ENCODE measurements around the gene JDP2. TPM values are rescaled to one million over a fixed set of nuclear protein-coding genes. Genes with fewer than 3 reads are reported as not detected.

JDP2 gene
- total and polyA plus RNA-seq, 4 donors = 20.9 to 50.2 (median 44.0) TPM

DNA sequence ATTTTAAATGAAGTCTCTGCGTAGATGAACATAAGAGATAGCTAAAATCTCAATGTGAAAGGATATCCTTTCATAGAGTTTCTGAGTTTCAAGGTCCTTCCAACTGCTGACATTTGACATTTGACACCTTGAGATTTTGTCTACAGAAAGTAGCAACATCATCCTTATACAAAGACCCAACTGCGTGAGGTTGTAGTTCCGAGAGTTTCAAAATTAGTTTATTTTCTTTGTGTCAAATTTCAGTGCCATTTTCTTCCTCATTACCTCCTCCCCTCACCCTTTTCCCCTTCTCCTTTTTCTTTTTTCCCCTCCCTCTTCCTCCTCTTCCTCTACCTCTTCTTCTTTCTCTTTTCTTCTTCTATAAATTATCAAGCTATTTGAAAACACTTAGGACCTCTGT lies 67.6 kb downstream of the JDP2 start:
- H3K27ac ChIP-seq (ENCODE audit: low read depth in 1 of 2, low read length in 2 of 2) = no peak overlapping the region
- intact Hi-C loops (cut with DNase I) = no loop called here
- no peaks in the 10 kb centered on the region for H3K27me3 ChIP-seq (ENCODE audit: control insufficient read depth in 1 of 2, insufficient read depth in 2 of 2, low read length in 1 of 2)
- no peaks in the 10 kb centered on the region for H3K36me3 ChIP-seq (ENCODE audit: control insufficient read depth in 1 of 2, insufficient read depth in 2 of 2, low read length in 1 of 2)
- H3K4me1 ChIP-seq (ENCODE audit: control insufficient read depth in 1 of 2, insufficient read depth in 2 of 2, low read length in 2 of 2) = no peaks in the 10 kb centered on the region
- ATAC-seq (ENCODE audit: low FRiP score) (no peak), DNase-seq (no peak)
- 75 to 85% methylated on average over 3 of the region's 3 CpGs for WGBS, 2 donors
- H3K4me3 ChIP-seq (ENCODE audit: low read length in 2 of 2) = no peak overlapping the region
- no peaks in the 10 kb centered on the region for H3K9me3 ChIP-seq (ENCODE audit: control insufficient read depth, low read length)

DNA sequence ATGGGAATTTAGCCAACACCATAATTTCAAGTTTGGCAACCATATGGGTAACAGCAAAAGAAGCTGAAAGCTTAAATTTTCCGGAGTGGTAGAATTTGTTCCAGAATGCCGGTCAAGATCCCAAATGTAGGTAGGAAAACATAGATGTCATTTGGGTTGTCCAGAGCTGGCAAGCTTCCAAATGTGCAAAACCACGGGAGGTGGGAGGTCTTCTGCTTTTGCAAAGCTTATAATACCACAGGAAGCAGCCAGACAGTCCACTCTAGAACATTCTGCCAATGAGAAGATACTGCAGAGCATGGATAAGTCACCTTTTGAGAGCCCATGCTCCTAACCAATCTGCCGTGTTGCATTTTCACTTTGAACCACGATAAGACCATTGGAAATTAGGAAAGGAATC lies 68.1 kb downstream of the JDP2 start:
- Histone ChIP-seq H3K27ac (ENCODE audit: low read depth in 1 of 2, low read length in 2 of 2) (no peak overlapping the region), H3K36me3 (ENCODE audit: control insufficient read depth in 1 of 2, insufficient read depth in 2 of 2, low read length in 1 of 2) (no peaks in the 10 kb centered on the region), H3K9me3 (ENCODE audit: control insufficient read depth, low read length) (no peaks in the 10 kb centered on the region), H3K27me3 (ENCODE audit: control insufficient read depth in 1 of 2, insufficient read depth in 2 of 2, low read length in 1 of 2) (no peaks in the 10 kb centered on the region), H3K4me1 (ENCODE audit: control insufficient read depth in 1 of 2, insufficient read depth in 2 of 2, low read length in 2 of 2) (no peaks in the 10 kb centered on the region), H3K4me3 (ENCODE audit: low read length in 2 of 2) (no peak overlapping the region)
- WGBS, 2 donors = 65 to 80% methylated on average over 5 of the region's 5 CpGs
- intact Hi-C loops (cut with DNase I) = no loop called here
- ATAC-seq (ENCODE audit: low FRiP score) = no peak
- DNase-seq = no peak

DNA sequence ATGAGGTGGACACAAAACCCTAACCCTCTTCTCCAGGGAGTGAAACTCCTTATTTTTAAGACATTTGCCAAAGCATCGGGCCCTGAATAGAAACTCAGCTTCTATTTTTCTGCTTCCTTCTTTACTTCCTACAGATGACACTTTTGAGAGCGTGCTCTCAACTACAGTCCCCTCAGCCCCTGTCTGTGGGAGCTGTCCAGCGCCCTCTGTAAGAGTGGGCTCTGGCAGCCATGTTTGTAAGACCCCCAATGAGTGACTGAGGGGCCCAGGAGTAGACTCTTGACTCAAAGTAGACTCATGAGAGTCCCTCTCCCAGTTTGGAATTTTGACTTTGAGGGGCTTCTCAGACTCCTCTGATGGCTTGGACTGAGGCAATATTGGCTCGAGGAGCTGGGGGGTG lies 68.9 kb downstream of the JDP2 start:
- Histone ChIP-seq H3K27ac (ENCODE audit: low read depth in 1 of 2, low read length in 2 of 2) (no peak overlapping the region), H3K4me1 (ENCODE audit: control insufficient read depth in 1 of 2, insufficient read depth in 2 of 2, low read length in 2 of 2) (no peaks in the 10 kb centered on the region), H3K4me3 (ENCODE audit: low read length in 2 of 2) (no peak overlapping the region), H3K36me3 (ENCODE audit: control insufficient read depth in 1 of 2, insufficient read depth in 2 of 2, low read length in 1 of 2) (no peaks in the 10 kb centered on the region), H3K9me3 (ENCODE audit: control insufficient read depth, low read length) (no peaks in the 10 kb centered on the region), H3K27me3 (ENCODE audit: control insufficient read depth in 1 of 2, insufficient read depth in 2 of 2, low read length in 1 of 2) (no peaks in the 10 kb centered on the region)
- intact Hi-C loops (cut with DNase I) = no loop called here
- ATAC-seq (ENCODE audit: low FRiP score) = no peak
- 93 to 96% methylated on average over 4 of the region's 4 CpGs for WGBS, 2 donors
- DNase-seq = no peak

DNA sequence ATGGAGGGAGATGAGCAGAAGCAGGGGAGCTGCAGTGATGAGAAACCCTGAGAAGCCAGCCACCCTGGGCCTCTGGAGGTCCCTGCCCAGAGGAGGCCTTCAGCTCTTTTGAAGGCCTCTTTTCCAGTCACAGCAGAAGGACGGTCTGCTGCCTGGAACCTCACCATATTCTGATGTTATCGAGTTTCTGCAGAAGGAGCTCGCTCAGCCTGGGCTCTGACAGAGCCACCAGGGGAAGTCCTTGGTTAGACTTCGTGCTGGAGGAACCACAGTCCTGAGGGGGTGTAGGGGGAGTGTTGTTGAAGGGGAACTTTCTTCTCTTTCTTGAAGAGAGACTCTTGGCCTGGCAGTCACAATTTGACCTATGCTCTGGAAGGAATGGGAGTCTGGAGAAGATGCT lies 69.4 kb downstream of the JDP2 start:
- H3K9me3 ChIP-seq (ENCODE audit: control insufficient read depth, low read length) = no peaks in the 10 kb centered on the region
- H3K4me3 ChIP-seq (ENCODE audit: low read length in 2 of 2) = no peak overlapping the region
- H3K27me3 ChIP-seq (ENCODE audit: control insufficient read depth in 1 of 2, insufficient read depth in 2 of 2, low read length in 1 of 2) = no peaks in the 10 kb centered on the region
- H3K27ac ChIP-seq (ENCODE audit: low read depth in 1 of 2, low read length in 2 of 2) = no peak overlapping the region
- intact Hi-C loops (cut with DNase I) = no loop called here
- H3K36me3 ChIP-seq (ENCODE audit: control insufficient read depth in 1 of 2, insufficient read depth in 2 of 2, low read length in 1 of 2) = no peaks in the 10 kb centered on the region
- ATAC-seq (ENCODE audit: low FRiP score) (no peak), DNase-seq (no peak)
- WGBS, 2 donors = 90 to 91% methylated on average over 4 of the region's 4 CpGs
- no peaks in the 10 kb centered on the region for H3K4me1 ChIP-seq (ENCODE audit: control insufficient read depth in 1 of 2, insufficient read depth in 2 of 2, low read length in 2 of 2)

DNA sequence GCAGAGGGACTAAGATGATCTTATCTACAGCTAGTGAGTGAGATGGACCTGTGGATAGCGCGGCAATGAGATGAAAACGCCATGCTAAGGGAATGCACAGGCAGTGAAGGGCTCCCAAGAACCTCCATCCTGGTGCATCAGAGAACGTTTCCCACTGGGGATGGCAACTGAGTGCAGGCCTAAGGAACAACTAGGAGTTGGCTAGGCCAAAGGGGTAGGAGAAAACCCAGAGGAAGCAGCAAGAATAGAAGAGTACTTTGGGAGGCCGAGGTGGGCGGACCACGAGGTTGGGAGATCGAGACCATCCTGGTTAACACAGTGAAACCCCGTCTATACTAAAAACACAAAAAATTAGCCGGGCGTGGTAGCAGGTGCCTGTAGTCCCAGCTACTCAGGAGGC lies 69.9 kb downstream of the JDP2 start:
- no peak for DNase-seq
- Histone ChIP-seq H3K4me3 (ENCODE audit: low read length in 2 of 2) (no peak overlapping the region), H3K4me1 (ENCODE audit: control insufficient read depth in 1 of 2, insufficient read depth in 2 of 2, low read length in 2 of 2) (no peaks in the 10 kb centered on the region), H3K9me3 (ENCODE audit: control insufficient read depth, low read length) (no peaks in the 10 kb centered on the region), H3K36me3 (ENCODE audit: control insufficient read depth in 1 of 2, insufficient read depth in 2 of 2, low read length in 1 of 2) (no peaks in the 10 kb centered on the region), H3K27ac (ENCODE audit: low read depth in 1 of 2, low read length in 2 of 2) (no peak overlapping the region), H3K27me3 (ENCODE audit: control insufficient read depth in 1 of 2, insufficient read depth in 2 of 2, low read length in 1 of 2) (no peaks in the 10 kb centered on the region)
- intact Hi-C loops (cut with DNase I) = no loop called here
- 95 to 96% methylated on average over 11 of the region's 11 CpGs for WGBS, 2 donors
- ATAC-seq (ENCODE audit: low FRiP score) = no peak

DNA sequence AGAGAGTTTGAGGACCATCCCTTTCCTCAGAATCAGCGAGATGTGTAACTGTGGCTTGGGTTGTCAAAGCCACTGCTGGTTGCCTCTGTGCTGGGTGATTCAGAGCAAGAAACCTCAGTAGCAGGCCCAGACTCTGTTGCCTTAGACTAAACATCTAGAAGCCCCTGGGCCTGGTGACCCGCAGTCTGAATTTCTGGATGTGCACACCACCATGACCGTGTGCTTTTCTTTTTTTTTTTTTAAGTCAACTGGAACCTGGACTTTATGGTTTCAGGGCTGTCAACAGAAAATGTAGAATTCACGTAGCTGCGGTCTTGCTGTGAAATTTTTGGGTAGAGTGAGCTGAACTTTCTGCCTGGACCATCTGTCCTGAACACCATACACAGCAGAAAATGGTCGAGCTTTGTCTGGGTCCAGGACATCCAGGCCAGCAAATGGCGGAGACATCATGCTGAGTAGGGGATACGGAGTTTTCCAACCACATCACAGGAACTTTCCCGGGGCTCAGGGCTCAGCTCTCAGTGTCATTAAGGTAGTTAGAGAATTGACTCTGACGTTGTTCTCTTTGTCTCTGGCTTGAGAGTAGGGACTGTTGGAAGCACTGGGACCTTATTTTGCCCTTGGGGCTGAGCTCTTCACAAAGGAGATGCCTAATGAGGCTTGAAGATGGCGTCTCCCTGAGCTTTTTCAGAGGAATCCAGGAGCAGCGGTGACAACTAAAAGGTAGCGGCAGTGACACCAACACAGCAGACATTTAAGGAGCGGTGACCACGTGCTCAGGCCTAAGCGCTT lies 71.5 kb downstream of the JDP2 start:
- no peak for DNase-seq

DNA sequence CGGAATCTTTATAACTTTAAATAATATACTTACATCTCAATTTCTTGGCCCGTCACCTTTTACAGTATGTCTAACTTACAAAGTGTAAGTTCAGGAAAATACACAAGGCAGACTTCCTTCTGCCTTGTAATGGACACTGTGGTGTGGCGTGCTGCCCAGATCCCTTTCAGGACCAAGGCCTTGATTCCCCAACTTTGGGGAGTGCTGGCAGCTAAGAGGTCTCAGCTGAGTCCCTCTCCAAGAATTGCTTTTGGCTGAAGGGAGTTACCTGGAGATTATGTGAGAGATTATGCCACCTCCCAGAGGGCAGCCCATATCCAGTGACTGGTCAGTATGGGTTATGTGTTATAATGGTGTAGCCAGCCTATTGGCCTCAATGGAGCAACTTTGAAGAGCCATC lies 73.3 kb downstream of the JDP2 start:
- no peak for ATAC-seq (ENCODE audit: low FRiP score)
- intact Hi-C loops (cut with DNase I) = no loop called here

More for the DNA sequence above, 71.5 kb downstream of the JDP2 start:
- no peak overlapping the region for H3K27ac ChIP-seq (ENCODE audit: low read depth in 1 of 2, low read length in 2 of 2)
- H3K4me1 ChIP-seq (ENCODE audit: control insufficient read depth in 1 of 2, insufficient read depth in 2 of 2, low read length in 2 of 2) = no peaks in the 10 kb centered on the region
- intact Hi-C loops (cut with DNase I) = no loop called here
- WGBS, 2 donors = 88 to 89% methylated on average over 16 of the region's 16 CpGs
- H3K9me3 ChIP-seq (ENCODE audit: control insufficient read depth, low read length) = no peaks in the 10 kb centered on the region
- H3K4me3 ChIP-seq (ENCODE audit: low read length in 2 of 2) = no peak overlapping the region
- ATAC-seq (ENCODE audit: low FRiP score) = no peak
- H3K36me3 ChIP-seq (ENCODE audit: control insufficient read depth in 1 of 2, insufficient read depth in 2 of 2, low read length in 1 of 2) = no peaks in the 10 kb centered on the region
- no peaks in the 10 kb centered on the region for H3K27me3 ChIP-seq (ENCODE audit: control insufficient read depth in 1 of 2, insufficient read depth in 2 of 2, low read length in 1 of 2)

DNA sequence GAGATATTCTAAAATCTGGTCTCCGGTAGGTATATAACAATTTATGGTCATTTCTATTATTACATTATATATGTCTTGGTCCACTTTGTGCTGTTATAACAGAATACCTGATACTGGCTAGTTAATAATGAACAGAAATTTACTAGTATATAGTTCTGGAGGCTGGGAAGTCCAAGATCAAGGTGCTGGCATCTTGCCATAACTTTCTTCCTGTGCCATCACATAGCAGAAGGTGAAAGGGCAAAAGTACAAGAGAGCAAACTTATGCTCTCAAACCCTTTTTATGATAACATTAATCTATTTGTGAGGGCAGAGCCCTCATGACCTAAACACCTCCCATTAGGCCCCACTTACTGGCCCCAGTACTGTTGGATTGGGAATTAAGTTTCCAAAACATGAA lies 76.6 kb downstream of the JDP2 start:
- H3K9me3 ChIP-seq (ENCODE audit: control insufficient read depth, low read length) = no peaks in the 10 kb centered on the region
- intact Hi-C loops (cut with DNase I) = no loop called here
- DNase-seq = no peak
- no peak overlapping the region for H3K4me3 ChIP-seq (ENCODE audit: low read length in 2 of 2)
- no peaks in the 10 kb centered on the region for H3K4me1 ChIP-seq (ENCODE audit: control insufficient read depth in 1 of 2, insufficient read depth in 2 of 2, low read length in 2 of 2)
- no peaks in the 10 kb centered on the region for H3K27me3 ChIP-seq (ENCODE audit: control insufficient read depth in 1 of 2, insufficient read depth in 2 of 2, low read length in 1 of 2)
- no peak for ATAC-seq (ENCODE audit: low FRiP score)
- no peak overlapping the region for H3K27ac ChIP-seq (ENCODE audit: low read depth in 1 of 2, low read length in 2 of 2)
- 96 to 97% methylated on average over 1 of the region's 1 CpG for WGBS, 2 donors
- H3K36me3 ChIP-seq (ENCODE audit: control insufficient read depth in 1 of 2, insufficient read depth in 2 of 2, low read length in 1 of 2) = no peaks in the 10 kb centered on the region

More for the DNA sequence above, 73.3 kb downstream of the JDP2 start:
- Histone ChIP-seq H3K4me1 (ENCODE audit: control insufficient read depth in 1 of 2, insufficient read depth in 2 of 2, low read length in 2 of 2) (no peaks in the 10 kb centered on the region), H3K4me3 (ENCODE audit: low read length in 2 of 2) (no peak overlapping the region), H3K9me3 (ENCODE audit: control insufficient read depth, low read length) (no peaks in the 10 kb centered on the region), H3K27me3 (ENCODE audit: control insufficient read depth in 1 of 2, insufficient read depth in 2 of 2, low read length in 1 of 2) (no peaks in the 10 kb centered on the region), H3K36me3 (ENCODE audit: control insufficient read depth in 1 of 2, insufficient read depth in 2 of 2, low read length in 1 of 2) (no peaks in the 10 kb centered on the region), H3K27ac (ENCODE audit: low read depth in 1 of 2, low read length in 2 of 2) (no peak overlapping the region)
- no peak for DNase-seq
- WGBS, 2 donors = 95% methylated on average over 3 of the region's 3 CpGs

DNA sequence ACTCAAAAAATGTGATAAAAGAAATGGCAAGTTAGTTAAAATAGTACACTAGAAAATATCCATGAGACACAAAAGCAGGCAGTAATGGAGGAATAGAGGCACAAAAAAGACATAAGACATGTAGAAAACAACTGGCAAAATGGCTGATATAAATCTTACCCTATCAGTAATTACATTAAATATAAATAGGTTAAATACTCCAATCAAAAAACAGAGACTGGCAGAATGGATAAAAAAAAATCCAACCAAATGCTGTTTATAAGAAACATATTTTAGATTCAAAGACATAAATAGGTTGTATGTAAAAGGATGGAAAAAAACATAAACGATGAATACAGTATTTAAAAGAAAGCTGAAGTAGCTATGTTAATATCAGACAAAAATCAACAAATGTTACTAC lies 79.1 kb downstream of the JDP2 start:
- intact Hi-C loops (cut with DNase I) = no loop called here
- DNase-seq (no peak), ATAC-seq (ENCODE audit: low FRiP score) (no peak)
- Histone ChIP-seq H3K27me3 (ENCODE audit: control insufficient read depth in 1 of 2, insufficient read depth in 2 of 2, low read length in 1 of 2) (no peaks in the 10 kb centered on the region), H3K36me3 (ENCODE audit: control insufficient read depth in 1 of 2, insufficient read depth in 2 of 2, low read length in 1 of 2) (no peaks in the 10 kb centered on the region), H3K9me3 (ENCODE audit: control insufficient read depth, low read length) (peaks cover 2% of the 10 kb centered on the region), H3K27ac (ENCODE audit: low read depth in 1 of 2, low read length in 2 of 2) (no peak overlapping the region), H3K4me3 (ENCODE audit: low read length in 2 of 2) (no peak overlapping the region), H3K4me1 (ENCODE audit: control insufficient read depth in 1 of 2, insufficient read depth in 2 of 2, low read length in 2 of 2) (no peaks in the 10 kb centered on the region)
- WGBS, 2 donors = 93 to 95% methylated on average over 1 of the region's 1 CpG
